ENCODE results near the gene JDP2.

DNA sequence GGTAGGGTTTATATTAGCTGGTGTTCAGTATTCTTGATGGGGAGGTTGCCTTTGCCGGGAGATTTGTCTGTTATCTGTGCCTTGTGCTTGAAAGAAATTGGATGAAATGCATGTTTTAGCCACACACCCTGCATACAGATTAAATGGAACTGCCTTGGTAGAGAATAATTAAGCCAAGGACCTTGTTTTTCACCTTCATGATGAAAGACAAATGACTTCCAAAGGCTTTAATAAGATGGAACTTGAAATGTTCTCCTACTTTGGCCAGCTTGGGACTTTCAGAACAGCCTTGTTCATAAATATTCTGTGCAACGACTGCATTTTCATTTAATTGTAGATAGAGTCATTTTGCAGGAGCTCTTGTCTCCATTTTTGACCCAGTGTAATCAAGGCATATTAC is 21.2 kb downstream of the JDP2 start:
- TF ChIP-seq, protein P1, sequence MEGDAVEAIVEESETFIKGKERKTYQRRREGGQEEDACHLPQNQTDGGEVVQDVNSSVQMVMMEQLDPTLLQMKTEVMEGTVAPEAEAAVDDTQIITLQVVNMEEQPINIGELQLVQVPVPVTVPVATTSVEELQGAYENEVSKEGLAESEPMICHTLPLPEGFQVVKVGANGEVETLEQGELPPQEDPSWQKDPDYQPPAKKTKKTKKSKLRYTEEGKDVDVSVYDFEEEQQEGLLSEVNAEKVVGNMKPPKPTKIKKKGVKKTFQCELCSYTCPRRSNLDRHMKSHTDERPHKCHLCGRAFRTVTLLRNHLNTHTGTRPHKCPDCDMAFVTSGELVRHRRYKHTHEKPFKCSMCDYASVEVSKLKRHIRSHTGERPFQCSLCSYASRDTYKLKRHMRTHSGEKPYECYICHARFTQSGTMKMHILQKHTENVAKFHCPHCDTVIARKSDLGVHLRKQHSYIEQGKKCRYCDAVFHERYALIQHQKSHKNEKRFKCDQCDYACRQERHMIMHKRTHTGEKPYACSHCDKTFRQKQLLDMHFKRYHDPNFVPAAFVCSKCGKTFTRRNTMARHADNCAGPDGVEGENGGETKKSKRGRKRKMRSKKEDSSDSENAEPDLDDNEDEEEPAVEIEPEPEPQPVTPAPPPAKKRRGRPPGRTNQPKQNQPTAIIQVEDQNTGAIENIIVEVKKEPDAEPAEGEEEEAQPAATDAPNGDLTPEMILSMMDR (IDR thresholded peaks at IDR 0.05): no peak
- no peak for TF ChIP-seq POLR2A (IDR thresholded peaks at IDR 0.05)
